Upper lobe of left lung (tissue), 6 donors: ENCODE data around the gene NMRK2. TPM values are rescaled to one million over a fixed set of nuclear protein-coding genes. Genes with fewer than 3 reads are reported as not detected.
A peak's percentile ranks its signal among the peaks of the same experiment; 100 is the strongest.

ENCODE experiments used
- ATAC-seq, 2 donors: fragments of 200-7000 bp; cut with Tn5 transposase; one replicate each; pipeline ENCODE4 v1.9.1; 2022; ENCODE audit warnings: mild to moderate bottlenecking in 2 of 2, moderate library complexity in 2 of 2; ENCODE audit not compliant: low FRiP score in 2 of 2
- DNase-seq, 2 donors: peaks; one replicate each; pipeline ENCODE4 v3.0.0-alpha.2; 2019 to 2020
- H3K27ac ChIP-seq, 4 donors: fragments of 200-600 bp; sonication (generic); one replicate each; pipeline ENCODE4 v1.5.1; 2016 to 2019
- H3K27me3 ChIP-seq, 4 donors: fragments of 200-600 bp; sonication (generic); one replicate each; pipeline ENCODE4 v1.5.1; 2017 to 2019
- H3K36me3 ChIP-seq, 4 donors: fragments of 200-600 bp; sonication (generic); one replicate each; pipeline ENCODE4 v1.5.1; 2016 to 2019
- H3K4me1 ChIP-seq, 4 donors: fragments of 200-600 bp; sonication (generic); one replicate each; pipeline ENCODE4 v1.5.1; 2018 to 2019
- H3K4me3 ChIP-seq, 4 donors: fragments of 200-600 bp; sonication (generic); one replicate each; pipeline ENCODE4 v1.5.1; 2017 to 2019; ENCODE audit warnings: mild to moderate bottlenecking in 2 of 4, moderate library complexity in 1 of 4
- H3K9me3 ChIP-seq, 4 donors: fragments of 200-600 bp; sonication (generic); one replicate each; pipeline ENCODE4 v1.5.1; 2018 to 2019
- EP300 ChIP-seq, 4 donors: sonication (generic); formaldehyde crosslinking; IDR thresholded peaks; one replicate each; pipeline ENCODE4 v1.5.1; 2017; ENCODE audit warnings: antibody characterized with exemption in 4 of 4, control low read depth in 2 of 4
- POLR2A ChIP-seq, 4 donors: fragments of 450-650 bp; IDR thresholded peaks; one replicate each; pipeline ENCODE4 v1.5.1; 2016 to 2017; ENCODE audit warnings: antibody characterized with exemption in 4 of 4, mild to moderate bottlenecking in 2 of 4
- POLR2AphosphoS5 ChIP-seq, 2 donors: sonication (generic); formaldehyde crosslinking; IDR thresholded peaks; one replicate each; pipeline ENCODE4 v1.5.1; 2017; ENCODE audit warnings: antibody characterized with exemption in 2 of 2
- WGBS, 2 donors: methylation state at CpG; one replicate each; pipeline ENCODE4 v1.1.5; 2017 to 2018; 5-methylcytosine and 5-hydroxymethylcytosine counted together
- total RNA-seq, 6 donors: library from RNA; depleted of rRNA in 4 of 6; stranded (reverse); fragments of >200 nt in 4 of 6; gene quantifications; one replicate each; pipeline versions ENCODE4 v1.1.0 to v1.2.1, GENCODE V29; 2016 to 2021
- TF ChIP-seq, protein P1 (sequence below), 6 experiments: fragments of 450-650 bp in 4 of 6; fragments of 200-600 bp in 2 of 6; sonication (generic) in 2 of 6; IDR thresholded peaks; one replicate each; pipeline ENCODE4 v1.5.1; 2016 to 2019; ENCODE audit warnings: antibody characterized with exemption in 6 of 6
- donor health status: DM: no; HTN: no; CAD: no; lungs with moderate emphysema.
- donor health status: DM: no; HTN: yes; CAD: no; lungs with severe emphysema.

Gene NMRK2
- total RNA-seq, 6 donors from 2014 or later = not detected

DNA sequence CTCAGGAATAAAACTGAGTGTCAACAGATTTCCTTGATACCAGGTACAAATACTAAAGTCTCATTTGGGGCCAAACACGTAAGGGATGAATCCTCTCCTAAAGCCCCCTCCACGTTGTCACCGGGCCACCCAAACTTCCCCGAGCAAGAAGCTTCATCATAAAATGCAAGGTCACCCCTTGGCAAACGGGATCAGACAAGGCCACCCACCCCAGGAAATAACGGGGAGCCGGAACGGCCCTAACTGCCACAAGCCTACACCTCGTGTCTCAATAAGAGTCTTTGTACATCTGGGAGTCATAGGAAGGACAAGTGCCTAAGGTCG lies 51.7 kb downstream of the NMRK2 start:
- peaks cover 39 to 66% (median 42%) of the 10 kb centered on the region in 4 donors for H3K4me1 ChIP-seq
- no peaks in the 10 kb centered on the region for H3K9me3 ChIP-seq
- no peak for ATAC-seq
- H3K27me3 ChIP-seq = no peaks in the 10 kb centered on the region
- WGBS, 2 donors = 0% methylated on average over 6 to 10 of the region's 10 CpGs
- H3K4me3 ChIP-seq = peak overlapping the region; percentile 73 to 91 (median 86)
- H3K27ac ChIP-seq = peak overlapping the region; percentile 90 to 98 (median 94)
- no peak for DNase-seq
- peaks cover 43 to 49% (median 47%) of the 10 kb centered on the region in 4 donors for H3K36me3 ChIP-seq
- TF ChIP-seq EP300 (IDR thresholded peaks at IDR 0.05) (no peak), POLR2AphosphoS5 (IDR thresholded peaks at IDR 0.05) (no peak), POLR2A (IDR thresholded peaks at IDR 0.05) (no peak)
- TF ChIP-seq, protein P1, sequence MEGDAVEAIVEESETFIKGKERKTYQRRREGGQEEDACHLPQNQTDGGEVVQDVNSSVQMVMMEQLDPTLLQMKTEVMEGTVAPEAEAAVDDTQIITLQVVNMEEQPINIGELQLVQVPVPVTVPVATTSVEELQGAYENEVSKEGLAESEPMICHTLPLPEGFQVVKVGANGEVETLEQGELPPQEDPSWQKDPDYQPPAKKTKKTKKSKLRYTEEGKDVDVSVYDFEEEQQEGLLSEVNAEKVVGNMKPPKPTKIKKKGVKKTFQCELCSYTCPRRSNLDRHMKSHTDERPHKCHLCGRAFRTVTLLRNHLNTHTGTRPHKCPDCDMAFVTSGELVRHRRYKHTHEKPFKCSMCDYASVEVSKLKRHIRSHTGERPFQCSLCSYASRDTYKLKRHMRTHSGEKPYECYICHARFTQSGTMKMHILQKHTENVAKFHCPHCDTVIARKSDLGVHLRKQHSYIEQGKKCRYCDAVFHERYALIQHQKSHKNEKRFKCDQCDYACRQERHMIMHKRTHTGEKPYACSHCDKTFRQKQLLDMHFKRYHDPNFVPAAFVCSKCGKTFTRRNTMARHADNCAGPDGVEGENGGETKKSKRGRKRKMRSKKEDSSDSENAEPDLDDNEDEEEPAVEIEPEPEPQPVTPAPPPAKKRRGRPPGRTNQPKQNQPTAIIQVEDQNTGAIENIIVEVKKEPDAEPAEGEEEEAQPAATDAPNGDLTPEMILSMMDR (IDR thresholded peaks at IDR 0.05) = no peak

DNA sequence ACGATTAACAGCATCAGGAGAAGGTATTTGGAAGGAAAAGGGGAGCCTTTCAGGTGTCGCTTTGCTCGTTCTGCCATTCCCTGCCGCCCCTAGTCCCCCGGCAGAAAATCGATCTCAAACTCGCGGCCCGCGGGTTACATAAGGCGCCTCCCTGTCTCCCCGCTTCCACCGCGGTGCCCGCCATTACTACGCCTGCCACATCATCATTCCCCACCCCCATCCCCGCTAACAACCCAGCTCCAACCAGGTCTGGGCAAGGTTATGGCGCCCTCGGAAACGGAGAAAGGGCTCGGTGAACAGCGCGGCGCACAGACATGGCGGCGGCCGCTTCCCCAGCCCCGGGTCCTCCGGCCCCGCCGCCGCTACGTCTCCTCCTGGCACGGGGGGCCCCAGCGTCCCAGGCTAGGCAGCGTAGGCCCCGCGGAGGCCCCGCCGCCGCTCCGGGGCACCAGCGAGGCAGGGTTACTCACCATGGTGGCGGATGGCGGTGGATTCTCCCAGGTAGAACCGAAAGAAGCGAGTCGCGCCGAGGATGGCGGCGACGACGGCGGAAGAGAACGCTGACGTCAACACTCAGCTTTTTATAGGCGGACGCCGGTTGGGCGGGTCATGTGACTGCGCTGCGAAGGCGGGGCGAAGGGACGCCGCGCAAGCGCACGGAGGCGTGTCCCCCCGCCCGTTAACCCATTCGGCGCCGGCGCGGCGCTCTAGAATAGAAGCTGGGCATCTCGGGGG lies 52.2 kb downstream of the NMRK2 start, which contains the start of gene EEF2:
Gene EEF2 (minus strand): TSS at position 556 of the 735 bp plus-strand sequence. CDS start 83 bp downstream, at position 473.
- Histone ChIP-seq H3K36me3 (peaks cover 38 to 44% (median 41%) of the 10 kb centered on the region in 4 donors), H3K4me1 (peaks cover 39 to 66% (median 42%) of the 10 kb centered on the region in 4 donors), H3K27ac (peak within 1 kb of the TSS; percentile 90 to 98 (median 94)), H3K27me3 (no peaks in the 10 kb centered on the region), H3K4me3 (peak within 1 kb of the TSS; percentile 73 to 91 (median 86)), H3K9me3 (no peaks in the 10 kb centered on the region)
- 0% methylated on average over 11 to 53 of the region's 80 CpGs for WGBS, 2 donors
- DNase-seq = peak; percentile 80 to 98
- TF ChIP-seq, protein P1 (IDR thresholded peaks at IDR 0.05) = peak in 4 of 6 experiments; percentile 8 to 46 (median 28)
- TF ChIP-seq POLR2A (IDR thresholded peaks at IDR 0.05) = peak; percentile 64 to 100 (median 98)
- TF ChIP-seq POLR2AphosphoS5 (IDR thresholded peaks at IDR 0.05) = peak; percentile 100
- TF ChIP-seq EP300 (IDR thresholded peaks at IDR 0.05) = peak in 1 of 4 donors; percentile 89
- ATAC-seq = peak; percentile 79 to 87

DNA sequence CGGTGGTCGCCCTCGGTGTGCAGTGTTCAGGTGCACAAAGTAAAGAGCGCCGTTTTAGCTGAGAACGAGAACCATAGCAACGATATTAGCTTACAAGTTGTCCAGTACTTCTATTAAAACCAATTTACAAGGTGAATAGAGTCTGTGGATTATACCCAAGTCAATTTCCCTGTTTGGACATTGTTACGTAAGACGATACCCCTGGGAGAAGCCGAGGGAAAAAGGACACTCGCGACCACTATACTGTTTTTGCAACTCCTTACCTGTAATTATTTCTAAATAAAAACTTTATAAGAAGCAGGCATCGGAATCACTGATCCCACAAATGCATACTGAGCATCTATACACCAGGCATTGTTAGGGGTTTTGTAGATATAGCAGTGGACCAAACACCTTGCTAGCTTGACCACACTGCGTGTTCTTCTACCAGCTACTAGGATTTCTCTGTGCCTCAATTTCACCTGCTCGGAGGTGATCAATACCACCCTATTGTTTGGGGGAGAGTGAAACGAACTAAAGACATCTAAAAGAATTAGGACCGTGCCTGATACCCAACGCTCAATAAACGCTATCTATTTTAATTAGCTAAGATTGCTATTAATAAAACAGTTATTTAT lies 52.9 kb downstream of the NMRK2 start:
- no peaks in the 10 kb centered on the region for H3K9me3 ChIP-seq
- peaks cover 39 to 69% (median 42%) of the 10 kb centered on the region in 4 donors for H3K4me1 ChIP-seq
- H3K27me3 ChIP-seq = no peaks in the 10 kb centered on the region
- peaks cover 31 to 37% (median 35%) of the 10 kb centered on the region in 4 donors for H3K36me3 ChIP-seq
- H3K27ac ChIP-seq = peak overlapping the region; percentile 90 to 98 (median 94)
- 2 to 7% methylated on average over 12 to 19 of the region's 19 CpGs for WGBS, 2 donors
- ATAC-seq (no peak), DNase-seq (no peak)
- TF ChIP-seq EP300 (IDR thresholded peaks at IDR 0.05) = no peak
- peak overlapping the region in 3 of 4 donors; percentile 73 to 91 (median 83) for H3K4me3 ChIP-seq

DNA sequence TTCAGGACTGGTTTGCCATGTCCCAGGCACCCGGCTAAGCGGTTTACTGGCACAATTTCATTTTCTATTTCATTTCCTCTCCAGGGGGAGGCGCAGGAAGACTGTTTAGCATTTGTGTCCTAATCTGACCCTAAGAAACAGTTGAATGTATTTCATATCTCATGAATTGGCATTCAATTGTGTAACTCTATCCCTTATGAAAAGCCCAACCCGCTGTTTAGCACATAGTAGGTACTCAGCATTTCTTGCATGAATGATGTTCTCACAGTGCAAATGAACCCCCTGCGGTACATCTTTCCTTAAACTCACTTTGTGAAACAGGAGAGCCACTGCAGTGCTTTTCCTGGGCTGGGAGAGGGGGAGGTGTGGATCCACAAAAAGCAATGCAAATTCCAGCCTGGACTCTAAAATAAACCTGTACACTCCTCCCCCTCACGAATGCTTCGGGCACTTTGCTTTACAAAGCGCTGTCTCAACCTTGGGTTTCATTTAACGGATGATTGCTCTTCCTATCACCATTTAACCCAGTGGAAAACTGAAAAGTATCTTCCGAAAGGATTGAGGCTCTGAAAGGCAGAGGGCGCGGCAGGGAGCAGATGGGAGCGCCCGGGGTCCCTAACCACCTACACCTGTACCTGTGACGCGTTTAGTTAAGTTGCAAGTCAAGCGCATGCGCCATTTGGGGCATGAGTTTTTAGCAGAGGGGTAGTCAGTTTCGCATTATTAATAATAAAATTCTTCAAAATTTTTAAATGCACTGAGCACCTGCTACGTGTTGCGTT lies 53.6 kb downstream of the NMRK2 start:
- H3K27ac ChIP-seq = peak overlapping the region; percentile 90 to 98 (median 94)
- TF ChIP-seq, protein P1 (IDR thresholded peaks at IDR 0.05) = peak; percentile 42 to 77 (median 58)
- TF ChIP-seq POLR2A (IDR thresholded peaks at IDR 0.05) = no peak
- TF ChIP-seq POLR2AphosphoS5 (IDR thresholded peaks at IDR 0.05) = no peak
- WGBS, 2 donors = 3 to 5% methylated on average over 21 of the region's 21 CpGs

More for the DNA sequence above, 53.6 kb downstream of the NMRK2 start:
- Histone ChIP-seq H3K27me3 (no peaks in the 10 kb centered on the region), H3K4me1 (peaks cover 39 to 63% (median 41%) of the 10 kb centered on the region in 4 donors), H3K36me3 (peaks cover 24 to 30% (median 28%) of the 10 kb centered on the region in 4 donors), H3K4me3 (peak overlapping the region in 3 of 4 donors; percentile 73 to 91 (median 83)), H3K9me3 (no peaks in the 10 kb centered on the region)
- ATAC-seq (peak; percentile 67 to 70), DNase-seq (peak in 1 of 2 donors; percentile 61)
